HepG2 (cell line): ENCODE data around the gene CMTM8. TPM values are rescaled to one million over a fixed set of nuclear protein-coding genes. Genes with fewer than 3 reads are reported as not detected.

Source experiments
- FOXP4 ChIP-seq: sonication (generic); formaldehyde crosslinking; IDR thresholded peaks from 2 replicates; pipeline ENCODE4 v1.4.0; 2020; ENCODE audit warnings: missing genetic modification reagents
- GATAD2A ChIP-seq: IDR thresholded peaks from 2 replicates; pipeline ENCODE4 v1.6.1; 2016
- GRHL1 ChIP-seq: sonication (generic); formaldehyde crosslinking; conservative IDR thresholded peaks from 2 replicates; pipeline ENCODE4 v1.8.0; 2022; ENCODE audit warnings: missing genetic modification reagents
- HDAC2 ChIP-seq: sonication (generic); formaldehyde crosslinking; IDR thresholded peaks from 2 replicates; pipeline ENCODE4 v1.4.0; 2020; ENCODE audit warnings: missing genetic modification reagents
- LCORL ChIP-seq, 2 experiments: fragments of 450-650 bp in 1 of 2; sonication (generic) in 1 of 2; formaldehyde crosslinking in 1 of 2; IDR thresholded peaks; 2 replicates each; pipeline versions ENCODE4 v1.5.0 to v1.6.1; 2017 to 2020; ENCODE audit warnings: antibody characterized with exemption in 1 of 2, missing genetic modification reagents in 1 of 2
- PRDM15 ChIP-seq: sonication (generic); formaldehyde crosslinking; IDR thresholded peaks from 2 replicates; pipeline ENCODE4 v1.4.0; 2020; ENCODE audit warnings: missing genetic modification reagents
- SOX13 ChIP-seq, 3 experiments: fragments of 450-650 bp in 1 of 3; sonication (generic) in 1 of 3; formaldehyde crosslinking in 1 of 3; IDR thresholded peaks in 2 of 3; conservative IDR thresholded peaks in 1 of 3; 2 replicates each; pipeline versions ENCODE4 v1.5.0 to v1.6.1; 2016 to 2020; ENCODE audit warnings: antibody characterized with exemption in 1 of 3, mild to moderate bottlenecking in 1 of 3, missing compliant biosample characterization in 1 of 3, missing genetic modification reagents in 1 of 3, moderate library complexity in 1 of 3
- THYN1 ChIP-seq: sonication (generic); formaldehyde crosslinking; IDR thresholded peaks from 2 replicates; pipeline ENCODE4 v1.8.1; 2023; ENCODE audit warnings: low read depth, mild to moderate bottlenecking, moderate library complexity, missing genetic modification reagents, borderline replicate concordance
- ZFX ChIP-seq: sonication (generic); formaldehyde crosslinking; IDR thresholded peaks from 2 replicates; pipeline ENCODE4 v1.4.0; 2020; ENCODE audit warnings: mild to moderate bottlenecking, low read depth, missing genetic modification reagents, moderate library complexity
- ZNF331 ChIP-seq: sonication (generic); formaldehyde crosslinking; IDR thresholded peaks from 2 replicates; pipeline ENCODE4 v1.4.0; 2020; ENCODE audit warnings: missing genetic modification reagents
- ZNF382 ChIP-seq: sonication (generic); formaldehyde crosslinking; IDR thresholded peaks from 2 replicates; pipeline ENCODE4 v1.5.0; 2020; ENCODE audit warnings: missing genetic modification reagents, mild to moderate bottlenecking, borderline replicate concordance
- ZNF609 ChIP-seq: sonication (generic); formaldehyde crosslinking; IDR thresholded peaks from 2 replicates; pipeline ENCODE4 v1.4.0; 2020; ENCODE audit warnings: mild to moderate bottlenecking, missing genetic modification reagents, borderline replicate concordance
- ZNF792 ChIP-seq: IDR thresholded peaks from 2 replicates; pipeline ENCODE4 v1.6.1; 2016
- polyA plus RNA-seq, 8 experiments: library from polyadenylated mRNA; depleted of rRNA in 3 of 8; stranded (reverse) in 7 of 8; unstranded in 1 of 8; fragments of >200 nt; fragmentation: Illumina TruSeq in 4 of 8; extraction: Trizol in 4 of 8; gene quantifications; 2 replicates each; pipeline versions ENCODE4 v1.2.1 to v1.2.3, GENCODE V29; 2011 to 2016; ENCODE audit warnings: low read depth in 4 of 8, missing spikeins in 1 of 8, mixed read lengths in 1 of 8; ENCODE audit not compliant: insufficient read depth in 1 of 8
- total RNA-seq, 5 experiments: library from RNA; depleted of rRNA; stranded (reverse); fragments of >200 nt; fragmentation: Illumina TruSeq; extraction: Trizol; gene quantifications; 2 replicates each; pipeline ENCODE4 v1.2.3, GENCODE V29; 2016; ENCODE audit warnings: low read depth in 1 of 5

CMTM8 gene
- total and polyA plus RNA-seq, 2 of the 13 experiments (the other 11 are each of a cell fraction or from before 2014, with no cell fraction given): 8.9 to 15.8 TPM

GRCh38 chr3:32310918-32311839 is 72.7 kb downstream of the CMTM8 start (continued):
- TF ChIP-seq FOXP4 (peak; percentile 72), HDAC2 (CRISPR knock-in tag) (peak; percentile 61; the same call in 1 of the 2 replicates), LCORL (IDR thresholded peaks at IDR 0.05) (no peak), LCORL (CRISPR knock-in tag; IDR thresholded peaks at IDR 0.05) (no peak), ZNF331 (CRISPR knock-in tag) (0 out of 2 replicates have a peak, but pooled peaks have one; percentile 50), PRDM15 (CRISPR knock-in tag) (peak; percentile 55; the same call in 1 of the 2 replicates), GRHL1 (CRISPR knock-in tag) (no peak), ZFX (CRISPR knock-in tag) (no peak), ZNF382 (CRISPR knock-in tag) (no peak), GATAD2A (CRISPR knock-in tag) (peak; percentile 77; the same call in 1 of the 2 replicates), THYN1 (CRISPR knock-in tag) (no peak), ZNF792 (CRISPR knock-in tag) (peak; percentile 19; the same call in 1 of the 2 replicates), ZNF609 (peak; percentile 45; the same call in 1 of the 2 replicates), SOX13 (IDR thresholded peaks at IDR 0.05) (0 out of 2 replicates have a peak, but pooled peaks have one; percentile 14), SOX13 (CRISPR knock-in tag; conservative IDR thresholded peaks at IDR 0.05 in 1 of 2, IDR thresholded peaks at IDR 0.05 in 1 of 2) (peak in 1 of 2 experiments; percentile 58; a peak in 1 of 4 replicates)
